Neural progenitor cell (in vitro differentiated cells): ENCODE results near the gene SLC17A9.

Experiments
- CTCF ChIP-seq: fragments of 200-600 bp; sonication (generic); IDR thresholded peaks from 2 replicates; pipeline ENCODE4 v1.5.1; 2017; ENCODE audit warnings: antibody characterized with exemption, mild to moderate bottlenecking
- EZH2phosphoT487 ChIP-seq: fragments of 200-600 bp; sonication (generic); IDR thresholded peaks from 2 replicates; pipeline ENCODE4 v1.6.1; 2017; ENCODE audit warnings: antibody characterized with exemption

DNA sequence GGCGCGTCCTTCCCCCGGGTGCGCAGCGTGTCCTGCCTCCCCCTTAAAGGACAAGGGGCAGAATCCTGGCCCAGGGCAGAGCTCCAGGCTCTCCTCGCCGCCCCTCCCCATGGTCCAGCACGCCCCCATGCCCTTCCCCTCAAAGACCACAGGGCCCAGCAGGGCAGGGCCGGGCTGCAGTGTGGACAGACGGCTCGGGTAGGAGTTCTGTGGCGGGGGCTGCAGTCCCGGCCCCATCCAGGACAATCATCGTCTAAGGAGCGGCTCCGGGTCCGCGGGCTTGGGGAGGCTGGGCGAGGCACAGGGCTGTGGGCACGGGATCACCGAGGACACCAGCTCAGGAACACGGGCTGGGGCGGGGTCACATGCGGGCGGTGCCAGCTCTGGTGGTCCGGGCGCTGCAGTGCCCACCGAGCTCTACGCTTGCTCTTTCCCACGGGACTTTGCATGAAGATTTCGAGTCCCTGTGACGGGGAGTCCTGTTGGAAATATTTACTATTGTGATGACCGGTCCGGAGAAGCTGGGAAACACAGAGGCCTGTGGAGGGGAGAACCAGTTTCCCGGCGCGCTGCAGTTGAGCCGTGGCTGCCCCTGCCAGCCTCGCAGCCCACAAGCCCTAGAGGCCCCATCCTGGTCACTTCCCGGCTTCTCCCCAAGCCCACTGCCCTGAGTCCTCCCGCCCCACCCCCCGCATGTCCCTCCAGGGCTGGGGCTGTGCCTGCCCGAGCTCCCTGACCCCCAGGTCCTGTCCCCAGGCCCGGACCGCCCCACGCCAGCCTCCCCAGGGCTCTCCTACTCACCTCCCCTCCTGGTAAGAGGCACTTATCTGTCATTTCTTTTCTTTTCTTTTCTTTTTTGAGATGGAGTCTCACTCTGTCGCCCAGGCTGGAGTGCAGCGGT lies 20.6 kb downstream of the SLC17A9 start:
- TF ChIP-seq CTCF: no peak
- TF ChIP-seq EZH2phosphoT487: no peak
